HG02642 (cell line): ENCODE results near the gene GUCD1.
"Not testable (repeated sequence)": the region's sequence is repeated elsewhere in the genome, so short reads cannot be mapped to it uniquely, and the experiment has no call there.

Experiments
- ATAC-seq: cut with Tn5 transposase; IDR thresholded peaks from one replicate; pipeline ENCODE4 v1.9.1; 2021; ENCODE audit warnings: mild to moderate bottlenecking; ENCODE audit not compliant: unreplicated experiment, poor library complexity

Gene GUCD1

DNA sequence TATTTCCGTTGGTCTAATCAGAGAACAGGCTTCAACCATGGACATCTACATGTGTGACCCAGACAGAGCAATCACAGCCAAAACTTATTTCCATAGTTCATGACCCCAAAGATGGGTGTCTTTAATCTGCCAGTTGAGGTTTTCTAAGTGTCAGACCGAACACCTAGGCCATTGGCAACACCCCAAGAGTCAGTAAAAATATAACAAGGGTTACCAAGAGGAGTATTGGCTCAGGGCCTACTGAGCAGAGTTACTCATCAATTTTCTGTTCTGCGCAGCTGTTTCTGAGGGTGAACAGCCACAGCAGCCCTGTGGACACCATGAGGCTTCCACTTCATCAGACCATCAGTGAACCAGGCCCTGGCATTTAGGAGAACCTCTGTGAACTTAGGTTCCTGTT, 18.8 kb downstream of the GUCD1 start:
- no peak for ATAC-seq

DNA sequence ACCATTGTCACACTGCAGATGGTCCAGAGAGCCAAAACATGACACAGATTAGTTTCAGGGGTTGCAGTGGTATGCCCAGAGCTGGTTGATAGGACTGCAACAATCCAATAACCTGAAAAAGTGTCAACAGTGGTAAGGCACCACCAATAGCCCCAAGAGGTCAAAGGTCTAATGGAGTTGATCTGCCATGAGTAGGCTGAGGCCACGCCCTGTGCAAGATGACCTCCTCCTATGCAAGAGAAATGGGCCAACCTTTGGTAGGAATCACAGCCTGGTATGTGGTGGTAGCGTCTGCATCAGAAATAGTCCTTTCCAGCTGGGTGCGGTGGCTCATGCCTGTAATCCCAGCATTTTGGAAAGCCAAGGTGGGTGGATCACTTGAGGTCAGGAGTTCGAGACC, 19.6 kb downstream of the GUCD1 start:
- ATAC-seq = no peak

DNA sequence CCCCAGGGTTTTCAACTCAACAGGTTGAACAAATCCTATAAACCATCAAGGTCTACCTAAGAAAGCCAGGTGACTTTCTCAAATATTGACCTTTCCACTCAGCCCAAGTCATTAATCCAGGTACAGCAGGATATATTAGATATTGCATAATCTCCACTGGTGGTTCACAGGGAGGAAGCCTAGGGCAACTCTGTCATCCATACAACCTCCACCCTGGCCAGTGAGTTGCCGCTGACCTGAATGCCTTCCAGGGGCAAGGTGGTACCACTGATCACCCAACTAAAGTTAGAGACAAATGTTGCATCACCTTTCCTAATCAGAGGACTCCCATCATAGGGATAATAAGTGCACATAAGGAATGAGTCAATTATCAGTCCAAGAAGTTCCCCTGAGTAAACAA, 22.9 kb downstream of the GUCD1 start:
- ATAC-seq = no peak

DNA sequence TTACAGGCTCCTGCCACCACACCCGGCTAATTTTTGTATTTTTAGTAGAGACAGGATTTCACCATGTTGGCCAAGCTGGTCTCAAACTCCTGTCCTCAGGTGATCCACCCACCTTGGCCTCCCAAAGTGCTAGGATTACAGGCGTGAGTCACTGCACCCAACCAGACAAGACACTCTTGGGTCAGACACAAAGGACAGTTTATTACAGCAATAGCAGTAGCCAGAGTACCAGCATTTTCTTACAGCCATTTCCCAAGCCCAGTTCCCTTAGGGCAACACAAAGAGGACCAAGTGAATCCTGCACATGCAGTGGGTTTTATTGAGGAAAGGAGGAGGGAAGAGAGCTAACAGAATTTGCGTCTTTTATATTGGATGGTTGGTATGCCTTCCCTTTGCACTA, 24.0 kb downstream of the GUCD1 start:
- ATAC-seq = not testable (repeated sequence)

GRCh38 chr22:24529898-24530297, 25.0 kb downstream of the GUCD1 start:
- no peak for ATAC-seq

DNA sequence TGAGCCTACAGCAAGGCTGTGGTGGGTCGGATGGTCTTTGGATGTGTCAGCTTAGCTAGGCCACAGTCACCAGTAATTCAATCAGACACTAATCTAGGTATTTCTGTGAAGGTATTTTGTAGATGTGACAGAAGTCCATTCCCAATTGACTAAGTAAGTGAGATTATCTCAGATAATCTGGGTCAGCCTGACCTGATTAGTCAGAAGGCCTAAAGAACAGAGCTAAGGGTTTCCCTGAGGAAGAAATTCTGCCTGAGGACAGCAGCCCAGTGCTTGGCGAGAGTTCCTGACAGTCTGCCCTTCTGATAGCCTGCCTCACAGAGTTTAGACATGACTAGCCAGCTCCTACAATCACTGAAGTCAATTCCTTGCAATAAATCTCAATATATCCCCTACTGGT, 28.7 kb downstream of the GUCD1 start:
- no peak for ATAC-seq

DNA sequence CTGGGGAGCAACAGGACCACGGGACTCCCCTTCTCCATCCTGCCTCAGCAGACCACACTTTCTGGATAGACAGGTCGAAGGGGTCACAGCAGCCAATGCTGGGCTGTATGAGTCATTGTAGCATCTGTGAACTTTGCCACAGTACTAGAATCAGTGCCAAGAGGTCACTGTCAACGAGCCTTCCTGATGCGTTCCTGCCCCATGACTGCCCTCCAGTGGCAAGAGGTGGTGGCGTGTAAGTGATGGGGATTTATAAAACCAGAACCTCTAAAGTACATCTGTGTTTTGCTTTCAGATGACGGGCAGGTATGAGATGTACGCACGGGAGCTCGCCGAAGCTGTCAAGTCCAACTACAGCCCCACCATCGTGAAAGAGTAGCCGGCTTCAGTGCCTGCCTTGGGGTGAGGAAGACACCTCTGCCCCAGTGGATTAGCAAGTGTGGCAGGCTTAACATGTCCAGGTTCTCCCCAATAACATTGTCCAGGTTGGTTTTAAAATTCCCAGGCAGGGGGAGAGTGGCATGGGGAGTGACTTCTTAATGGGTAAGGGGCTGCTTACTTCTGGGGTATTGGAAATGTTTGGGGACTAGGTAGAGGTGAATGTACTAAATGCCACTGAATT, 29.4 kb downstream of the GUCD1 start:
- peak; percentile 68 for ATAC-seq

DNA sequence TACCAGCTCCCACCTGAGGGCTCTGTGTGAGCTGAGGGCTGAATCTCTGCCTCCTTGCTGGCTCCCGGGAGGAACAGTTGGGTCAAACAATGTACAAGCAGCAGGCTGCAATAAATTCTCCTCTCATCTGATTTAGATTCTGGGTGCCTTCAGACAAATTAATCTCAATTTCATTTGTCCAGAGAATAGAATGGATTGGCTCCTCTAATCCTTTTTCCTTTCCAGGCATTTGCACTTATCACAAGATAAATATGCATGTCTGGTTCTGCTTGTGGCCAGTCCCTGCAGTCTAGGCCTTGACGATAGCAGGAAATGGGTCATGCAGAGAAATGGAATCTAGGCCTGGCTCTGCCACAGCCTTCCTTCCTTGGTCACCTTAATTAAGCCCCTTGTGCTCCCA, 31.1 kb downstream of the GUCD1 start:
- no peak for ATAC-seq

GRCh38 chr22:24521791-24522245, 33.1 kb downstream of the GUCD1 start:
- ATAC-seq = no peak

GRCh38 chr22:24519496-24519895, 35.4 kb downstream of the GUCD1 start:
- no peak for ATAC-seq

DNA sequence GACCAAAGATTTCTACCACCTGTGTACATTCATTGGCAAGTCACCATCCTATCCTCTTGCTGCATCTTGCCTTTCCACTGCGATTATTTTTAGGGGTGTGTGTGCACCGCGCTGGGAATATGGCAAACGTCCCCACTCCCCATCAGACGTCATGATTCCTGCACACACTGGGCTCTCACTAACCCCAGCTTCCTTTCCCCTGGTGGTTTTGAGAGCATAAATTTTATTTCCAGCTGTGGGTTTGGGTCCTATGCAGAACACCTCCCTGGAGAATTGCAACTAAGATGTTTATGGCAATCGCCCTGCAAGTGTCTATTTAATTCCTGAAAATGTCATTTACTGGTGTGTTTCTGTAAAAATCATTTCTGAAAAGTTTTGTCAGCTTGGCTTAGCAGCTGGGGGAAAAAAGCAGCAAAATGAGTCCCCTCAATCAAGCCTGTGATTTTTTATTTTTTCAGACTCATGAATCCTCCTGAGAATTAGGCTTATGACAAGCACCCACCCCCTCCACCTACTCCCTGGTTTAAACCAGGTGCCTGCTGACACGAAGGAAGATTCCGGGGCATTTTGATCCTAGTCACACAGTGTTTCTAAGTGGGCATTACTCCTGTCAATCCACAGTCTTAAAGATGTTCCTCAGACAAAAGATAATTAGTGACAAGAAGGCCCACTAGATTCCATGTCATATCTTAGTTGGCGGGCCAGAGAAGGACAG, 36.0 kb downstream of the GUCD1 start:
- no peak for ATAC-seq

- ATAC-seq = no peak
Observed at GRCh38 chr22:24518228-24518627, 36.7 kb downstream of the GUCD1 start.

- ATAC-seq = no peak
Observed at GRCh38 chr22:24517446-24517845, 37.5 kb downstream of the GUCD1 start.

DNA sequence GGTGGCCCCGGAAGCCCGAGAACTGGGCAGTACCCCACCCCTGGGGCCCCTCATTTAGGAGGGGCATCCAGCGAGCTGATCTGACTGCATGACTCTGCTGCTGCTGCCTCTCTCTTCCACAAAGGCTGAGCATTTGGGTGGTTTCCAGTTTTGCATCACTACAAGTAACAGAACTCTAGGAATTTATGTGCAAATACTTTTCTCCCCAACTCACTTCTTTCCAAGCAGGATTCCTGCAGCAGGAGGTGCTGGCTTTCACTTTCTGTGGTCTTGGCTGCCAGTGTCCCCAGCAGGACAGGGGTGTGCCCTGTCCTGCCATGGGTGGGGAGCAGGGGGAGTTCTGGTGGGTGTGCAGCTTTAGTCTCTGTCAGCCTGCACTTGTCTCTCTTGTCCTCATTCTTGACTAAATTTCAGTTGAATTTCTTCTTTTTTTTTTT, 38.6 kb downstream of the GUCD1 start:
- ATAC-seq = no peak

GRCh38 chr22:24515027-24515338, 40.0 kb downstream of the GUCD1 start:
- ATAC-seq = no peak

GRCh38 chr22:24514241-24515026, 40.5 kb downstream of the GUCD1 start:
- ATAC-seq = no peak

DNA sequence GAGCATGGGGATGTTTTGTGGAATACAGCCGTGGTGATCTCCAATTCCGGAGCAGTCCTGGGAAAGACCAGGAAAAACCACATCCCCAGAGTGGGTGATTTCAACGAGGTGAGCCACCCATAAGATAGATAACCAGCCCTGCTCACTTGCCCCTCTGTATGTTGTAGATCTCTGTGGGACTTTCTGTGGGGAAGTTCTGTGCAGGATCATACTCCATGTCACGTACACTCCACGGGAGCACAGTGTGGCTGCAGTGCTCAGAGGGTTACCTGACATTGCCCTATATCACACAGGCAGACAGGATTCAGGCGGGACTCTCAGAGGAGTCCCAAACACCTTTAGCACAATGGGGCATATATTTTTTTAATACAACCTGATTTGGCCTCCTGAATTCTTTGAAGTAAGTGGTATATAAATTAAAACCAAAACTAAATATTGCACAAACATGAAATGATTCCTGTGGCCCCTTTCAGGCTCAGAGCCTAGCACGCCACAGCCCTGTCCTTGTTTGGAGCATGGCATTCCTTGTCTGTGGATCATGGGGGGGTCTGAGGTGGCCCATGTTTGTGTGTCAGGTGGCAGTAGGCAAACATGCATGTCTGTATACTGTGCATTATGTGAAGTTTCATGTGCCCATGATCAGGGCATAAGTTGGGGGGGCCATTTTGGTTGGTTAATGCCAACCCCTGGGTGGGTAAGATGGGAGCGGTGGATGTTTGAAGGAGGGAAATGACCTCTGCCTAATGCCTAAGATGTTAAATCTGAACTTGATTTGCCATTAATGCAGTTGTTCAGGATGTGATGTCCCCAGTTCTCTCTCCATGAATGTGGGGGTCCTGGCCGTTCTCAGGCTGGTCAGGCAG, 41.3 kb downstream of the GUCD1 start:
- no peak for ATAC-seq

DNA sequence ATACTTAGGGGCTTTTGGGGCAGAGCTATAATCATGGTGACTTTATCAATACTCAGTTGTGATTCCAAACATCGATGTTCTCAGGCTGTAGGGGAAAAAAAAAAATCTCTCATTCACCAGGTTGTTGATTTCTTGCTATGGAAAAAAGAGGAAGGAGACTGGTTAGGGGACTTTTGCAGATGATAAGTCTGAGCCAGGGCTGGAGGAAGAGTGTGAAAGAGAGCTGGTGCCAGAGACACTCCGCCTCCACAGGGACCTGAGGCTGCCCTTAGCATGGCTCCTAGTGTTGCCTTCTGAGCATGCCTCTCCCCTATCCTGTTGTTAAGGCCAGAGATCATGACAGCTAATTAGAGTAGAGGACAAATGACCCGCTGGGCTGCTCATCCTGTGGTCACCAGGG, 42.9 kb downstream of the GUCD1 start:
- no peak for ATAC-seq

DNA sequence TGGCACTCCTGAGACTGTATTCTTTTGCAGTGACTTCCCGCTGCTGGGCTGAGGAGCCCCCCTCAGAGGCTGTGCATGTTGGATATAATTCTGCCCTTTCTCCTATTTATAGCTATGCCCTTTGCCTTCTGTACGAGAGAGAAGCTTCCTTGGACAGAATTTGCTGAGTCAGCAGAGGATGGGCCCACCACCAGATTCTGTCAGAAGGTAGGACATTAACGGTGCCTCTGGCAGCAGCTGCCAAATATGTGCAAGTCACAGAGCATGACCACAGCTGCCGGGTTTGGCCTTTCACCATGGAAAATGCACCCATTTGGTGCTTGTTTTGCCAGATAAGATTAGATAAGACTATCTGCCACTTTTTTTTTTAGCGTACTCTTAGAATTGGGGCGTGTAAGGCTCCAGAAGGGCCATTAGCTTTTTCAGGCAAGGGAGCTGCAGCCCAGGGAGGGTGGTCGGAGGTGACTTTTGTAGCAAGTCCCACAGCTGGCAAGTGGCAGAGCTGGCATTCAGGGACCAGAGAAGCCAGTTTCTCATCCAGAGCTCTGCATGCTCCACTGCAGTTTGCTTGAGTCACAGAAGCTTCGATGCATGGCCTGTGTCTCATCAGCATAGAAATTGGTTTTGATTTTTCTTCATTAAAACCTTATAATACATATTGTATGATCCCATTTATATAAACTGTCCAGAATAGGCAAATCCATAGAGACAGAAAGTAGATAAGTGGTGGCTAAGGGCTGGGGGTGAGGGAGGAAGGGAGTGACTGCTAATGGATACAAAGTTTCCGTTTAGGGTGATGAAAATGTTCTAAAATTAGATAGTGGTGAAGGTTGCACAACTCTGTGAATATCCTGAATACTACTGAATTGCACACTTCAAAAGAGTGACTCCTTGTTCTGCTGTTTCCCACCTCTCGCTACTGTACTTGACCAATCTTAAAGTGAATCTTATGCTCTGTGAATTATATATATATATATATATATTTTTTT, 44.0 kb downstream of the GUCD1 start:
- ATAC-seq = no peak
